Measurements from ENCODE around the gene ELP5.

The ELP5 gene

GRCh38 chr17:7235693-7236665, 16.0 kb upstream of the ELP5 start:
- Histone ChIP-seq H3K27ac (no peak overlapping the region), H3K4me3 (ENCODE audit: low read depth, low read length) (no peak overlapping the region), H2AFZ (no peak overlapping the region), H3K4me1 (peaks cover 21% of the 10 kb centered on the region), H3K9ac (no peak overlapping the region), H3K9me3 (ENCODE audit: control insufficient read depth, low read length) (no peaks in the 10 kb centered on the region), H3K27me3 (ENCODE audit: control insufficient read depth, insufficient read depth, low read length) (no peaks in the 10 kb centered on the region), H3K4me2 (ENCODE audit: low read length) (no peak overlapping the region), H3K36me3 (ENCODE audit: control insufficient read depth, insufficient read depth, low read length) (no peaks in the 10 kb centered on the region), H3K79me2 (peaks cover 26% of the 10 kb centered on the region)
- TF ChIP-seq CTCF (IDR thresholded peaks at IDR 0.05) = no peak

- H3K27ac ChIP-seq = peak overlapping the region; percentile 77
- no peaks in the 10 kb centered on the region for H3K27me3 ChIP-seq (ENCODE audit: control insufficient read depth, insufficient read depth, low read length)
- H3K4me3 ChIP-seq (ENCODE audit: low read depth, low read length) = no peak overlapping the region
- H3K79me2 ChIP-seq = peaks cover 24% of the 10 kb centered on the region
- no peak for TF ChIP-seq CTCF (IDR thresholded peaks at IDR 0.05)
- H2AFZ ChIP-seq = no peak overlapping the region
- no peak overlapping the region for H3K4me2 ChIP-seq (ENCODE audit: low read length)
- H3K9me3 ChIP-seq (ENCODE audit: control insufficient read depth, low read length) = no peaks in the 10 kb centered on the region
- no peaks in the 10 kb centered on the region for H3K36me3 ChIP-seq (ENCODE audit: control insufficient read depth, insufficient read depth, low read length)
- H3K4me1 ChIP-seq = peaks cover 26% of the 10 kb centered on the region
- no peak overlapping the region for H3K9ac ChIP-seq
Observed at GRCh38 chr17:7236808-7237207, 15.2 kb upstream of the ELP5 start.

GRCh38 chr17:7237266-7237760, 14.7 kb upstream of the ELP5 start:
- TF ChIP-seq CTCF (IDR thresholded peaks at IDR 0.05) = no peak
- H3K27ac ChIP-seq = peak overlapping the region; percentile 77

DNA sequence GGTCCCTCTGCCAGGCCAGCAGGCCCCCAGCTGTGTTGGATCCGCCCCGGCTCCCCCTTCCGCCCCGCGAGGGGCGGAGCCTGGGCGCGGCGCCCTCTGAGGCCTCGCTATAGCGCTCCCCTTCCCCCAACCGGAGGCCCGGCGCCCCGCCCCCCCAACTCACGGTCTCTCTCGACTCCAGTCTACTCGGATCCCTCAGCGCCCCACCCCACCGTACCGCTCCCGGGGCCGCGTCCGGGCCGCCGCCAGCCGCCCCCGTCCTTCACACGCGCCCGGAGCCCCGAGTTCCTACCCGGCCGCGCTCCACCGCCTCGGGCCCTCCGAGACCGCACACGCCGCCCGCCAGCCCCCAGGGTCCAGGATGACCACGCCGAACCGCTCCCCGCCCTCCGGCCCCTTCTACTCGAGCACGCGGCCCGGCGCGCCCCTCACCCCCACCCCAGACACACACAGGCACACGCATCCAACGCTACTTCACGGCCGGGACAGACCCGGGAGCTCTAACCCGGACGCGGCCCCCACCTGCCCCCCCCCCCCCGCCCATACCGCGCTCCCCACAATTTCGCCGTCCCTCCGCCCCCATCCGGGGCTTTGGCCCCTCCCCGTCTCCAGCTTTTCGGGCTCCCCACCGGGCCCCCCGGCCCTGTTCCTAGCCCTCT, 14.1 kb upstream of the ELP5 start:
- Histone ChIP-seq H3K79me2 (peaks cover 14% of the 10 kb centered on the region), H3K4me3 (ENCODE audit: low read depth, low read length) (peak overlapping the region; percentile 93), H3K9me3 (ENCODE audit: control insufficient read depth, low read length) (no peaks in the 10 kb centered on the region), H3K27ac (peak overlapping the region; percentile 77), H3K4me1 (peaks cover 18% of the 10 kb centered on the region), H3K36me3 (ENCODE audit: control insufficient read depth, insufficient read depth, low read length) (no peaks in the 10 kb centered on the region), H3K9ac (peak overlapping the region; percentile 78), H3K27me3 (ENCODE audit: control insufficient read depth, insufficient read depth, low read length) (no peaks in the 10 kb centered on the region), H3K4me2 (ENCODE audit: low read length) (peak overlapping the region; percentile 67), H2AFZ (peak overlapping the region; percentile 68)
- no peak for TF ChIP-seq CTCF (IDR thresholded peaks at IDR 0.05)

More at GRCh38 chr17:7237266-7237760, 14.7 kb upstream of the ELP5 start:
- Histone ChIP-seq H3K4me1 (peaks cover 22% of the 10 kb centered on the region), H3K4me3 (ENCODE audit: low read depth, low read length) (peak overlapping the region; percentile 68), H2AFZ (no peak overlapping the region), H3K4me2 (ENCODE audit: low read length) (peak overlapping the region; percentile 67), H3K79me2 (peaks cover 19% of the 10 kb centered on the region), H3K9ac (no peak overlapping the region), H3K36me3 (ENCODE audit: control insufficient read depth, insufficient read depth, low read length) (no peaks in the 10 kb centered on the region), H3K27me3 (ENCODE audit: control insufficient read depth, insufficient read depth, low read length) (no peaks in the 10 kb centered on the region), H3K9me3 (ENCODE audit: control insufficient read depth, low read length) (no peaks in the 10 kb centered on the region)
